ENCODE measurements around the gene B3GNT2.

GRCh38 chr2:62209427-62209991 is 13.6 kb downstream of the B3GNT2 start:
- TF ChIP-seq POLR2A (IDR thresholded peaks at IDR 0.05) (no peak), CTCF (IDR thresholded peaks at IDR 0.05) (no peak)
